A172 (cell line): ENCODE data around the gene WIPF2. TPM values are rescaled to one million over a fixed set of nuclear protein-coding genes. Genes with fewer than 3 reads are reported as not detected.

ENCODE experiments used
- DNase-seq: peaks from one replicate; pipeline ENCODE4 v3.0.0-alpha.2; 2015; ENCODE audit warnings: low spot score
- total RNA-seq: library from RNA; depleted of rRNA; stranded (reverse); fragments of >200 nt; shearing (Covaris generic); gene quantifications from 2 replicates; pipeline ENCODE4 v1.2.3, GENCODE V29; 2014; rRNA removed

Gene WIPF2
- total RNA-seq, 1 experiment from 2014 or later = 7.1 TPM

- DNase-seq = no peak
These were observed 107.1 kb downstream of the WIPF2 start for GRCh38 chr17:40326014-40326831.

- no peak for DNase-seq
These were observed 107.7 kb downstream of the WIPF2 start for GRCh38 chr17:40326832-40327199.

GRCh38 chr17:40327244-40327729 is 108.2 kb downstream of the WIPF2 start:
- no peak for DNase-seq

GRCh38 chr17:40327735-40328385 is 108.8 kb downstream of the WIPF2 start:
- no peak for DNase-seq

- DNase-seq = no peak
These were observed 109.3 kb downstream of the WIPF2 start for GRCh38 chr17:40328386-40328766.

GRCh38 chr17:40329839-40330794 is 111.0 kb downstream of the WIPF2 start:
- DNase-seq = peak; percentile 47

- DNase-seq = no peak
These were observed 111.9 kb downstream of the WIPF2 start for GRCh38 chr17:40330850-40331470.

GRCh38 chr17:40331743-40332641 is 112.9 kb downstream of the WIPF2 start:
- peak; percentile 85 for DNase-seq

Other genes starting within 250 kb of the WIPF2 start
- 229 and 262 TPM in 2 replicates for gene PSMD3, start 238.5 kb upstream of the WIPF2 start, total RNA-seq
- gene CSF3, start 203.9 kb upstream of the WIPF2 start, total RNA-seq = not detected in 2 replicates
- 46.5 and 67.3 TPM in 2 replicates for gene MED24, start 164.9 kb upstream of the WIPF2 start, total RNA-seq
- 14.5 and 17.8 TPM in 2 replicates for gene THRA, start 156.3 kb upstream of the WIPF2 start, total RNA-seq
- gene NR1D1, start 118.7 kb upstream of the WIPF2 start, total RNA-seq = 1.1 and 2.2 TPM in 2 replicates
- 61.3 and 64.3 TPM in 2 replicates for gene MSL1, start 97.3 kb upstream of the WIPF2 start, total RNA-seq
- gene CASC3, start 78.8 kb upstream of the WIPF2 start, total RNA-seq = 44.5 and 50.1 TPM in 2 replicates
- gene RAPGEFL1, start 41.8 kb upstream of the WIPF2 start, total RNA-seq = 0.86 and 4.4 TPM in 2 replicates
- 85.1 and 87.9 TPM in 2 replicates for gene CDC6, start 68.6 kb downstream of the WIPF2 start, total RNA-seq
- 13.7 and 33.2 TPM in 2 replicates for gene RARA, start 89.9 kb downstream of the WIPF2 start, total RNA-seq
- gene GJD3, start 145.4 kb downstream of the WIPF2 start, total RNA-seq = not detected in 2 replicates
- 227 and 241 TPM in 2 replicates for gene TOP2A, start 198.6 kb downstream of the WIPF2 start, total RNA-seq
- 2.9 and 6.6 TPM in 2 replicates for gene IGFBP4, start 224.1 kb downstream of the WIPF2 start, total RNA-seq